ENCODE results near the gene HOXD3. TPM values are rescaled to one million over a fixed set of nuclear protein-coding genes. Genes with fewer than 3 reads are reported as not detected.

HOXD3 gene
- total and polyA plus RNA-seq, 5 experiments from 2014 or later = not detected

- no peak overlapping the region for H3K27ac Mint-ChIP-seq
- peaks cover 4 to 18% (median 11%) of the 10 kb centered on the region in 4 donors for H3K4me1 Mint-ChIP-seq
- no peak for ATAC-seq
- H3K4me3 Mint-ChIP-seq = no peak overlapping the region
- no peak for DNase-seq
- POLR2A ChIA-PET = no interaction called here
- peaks cover 0 to 7% (median 0%) of the 10 kb centered on the region in 9 donors for H3K9me3 Mint-ChIP-seq
- H3K27me3 Mint-ChIP-seq = peaks cover 56 to 96% (median 79%) of the 10 kb centered on the region in 5 donors
- H3K36me3 Mint-ChIP-seq = no peaks in the 10 kb centered on the region
Measured at GRCh38 chr2:176148751-176149421, 8.2 kb upstream of the HOXD3 start.

GRCh38 chr2:176149481-176149938 lies 7.6 kb upstream of the HOXD3 start:
- H3K4me1 Mint-ChIP-seq = peaks cover 4 to 18% (median 11%) of the 10 kb centered on the region in 4 donors
- H3K36me3 Mint-ChIP-seq = no peaks in the 10 kb centered on the region
- H3K9me3 Mint-ChIP-seq = peaks cover 0 to 7% (median 0%) of the 10 kb centered on the region in 9 donors
- ATAC-seq (no peak), DNase-seq (no peak)
- H3K4me3 Mint-ChIP-seq = peak overlapping the region in 1 of 10 donors; percentile 36
- H3K27ac Mint-ChIP-seq = no peak overlapping the region
- POLR2A ChIA-PET = no interaction called here
- H3K27me3 Mint-ChIP-seq = peaks cover 57 to 96% (median 82%) of the 10 kb centered on the region in 5 donors

- Mint-ChIP-seq H3K4me1 (peaks cover 4 to 18% (median 11%) of the 10 kb centered on the region in 4 donors), H3K4me3 (peak overlapping the region in 2 of 10 donors; percentile 29 to 36), H3K9me3 (peaks cover 0 to 7% (median 0%) of the 10 kb centered on the region in 9 donors), H3K27me3 (peaks cover 55 to 96% (median 81%) of the 10 kb centered on the region in 5 donors), H3K36me3 (no peaks in the 10 kb centered on the region), H3K27ac (peak overlapping the region in 1 of 10 donors; percentile 2)
- DNase-seq (no peak), ATAC-seq (no peak)
- POLR2A ChIA-PET = no interaction called here
Measured at GRCh38 chr2:176149939-176150583, 7.0 kb upstream of the HOXD3 start.

GRCh38 chr2:176150584-176151441 lies 6.3 kb upstream of the HOXD3 start:
- H3K27ac Mint-ChIP-seq = peak overlapping the region in 2 of 10 donors; percentile 2 to 76
- no peaks in the 10 kb centered on the region for H3K36me3 Mint-ChIP-seq
- H3K4me1 Mint-ChIP-seq = peaks cover 4 to 18% (median 11%) of the 10 kb centered on the region in 4 donors
- POLR2A ChIA-PET = no interaction called here
- ATAC-seq (no peak), DNase-seq (no peak)
- H3K9me3 Mint-ChIP-seq = peaks cover 0 to 4% (median 0%) of the 10 kb centered on the region in 9 donors
- peak overlapping the region in 2 of 10 donors; percentile 35 to 60 for H3K4me3 Mint-ChIP-seq
- H3K27me3 Mint-ChIP-seq = peaks cover 57 to 96% (median 81%) of the 10 kb centered on the region in 5 donors

GRCh38 chr2:176151442-176152287 lies 5.4 kb upstream of the HOXD3 start, which contains the start of gene HOXD4:
TSS of gene HOXD4 (plus strand) at chr2:176151550. CDS start at chr2:176151634, 84 bp downstream.
- DNase-seq = no peak
- H3K27me3 Mint-ChIP-seq = peaks cover 53 to 96% (median 80%) of the 10 kb centered on the region in 5 donors
- H3K4me3 Mint-ChIP-seq = peak within 1 kb of the TSS in 3 of 10 donors; percentile 35 to 60 (median 54)
- peaks cover 5 to 20% (median 11%) of the 10 kb centered on the region in 4 donors for H3K4me1 Mint-ChIP-seq
- ATAC-seq = no peak
- POLR2A ChIA-PET = no interaction called here
- H3K27ac Mint-ChIP-seq = peak within 1 kb of the TSS in 2 of 10 donors; percentile 2 to 76
- H3K36me3 Mint-ChIP-seq = no peaks in the 10 kb centered on the region
- H3K9me3 Mint-ChIP-seq = peaks cover 0 to 4% (median 0%) of the 10 kb centered on the region in 9 donors

- ATAC-seq (no peak), DNase-seq (no peak)
- Mint-ChIP-seq H3K27me3 (peaks cover 50 to 96% (median 76%) of the 10 kb centered on the region in 5 donors), H3K4me1 (peaks cover 8 to 22% (median 11%) of the 10 kb centered on the region in 4 donors), H3K9me3 (peaks cover 0 to 4% (median 0%) of the 10 kb centered on the region in 9 donors), H3K4me3 (peak overlapping the region in 5 of 10 donors; percentile 4 to 54 (median 24)), H3K27ac (no peak overlapping the region), H3K36me3 (no peaks in the 10 kb centered on the region)
- POLR2A ChIA-PET = no interaction called here
Measured at GRCh38 chr2:176152350-176153181, 4.5 kb upstream of the HOXD3 start.

- no peak for ATAC-seq
- Mint-ChIP-seq H3K36me3 (peaks cover 0 to 5% (median 0%) of the 10 kb centered on the region in 3 donors), H3K9me3 (no peaks in the 10 kb centered on the region), H3K4me1 (peaks cover 12 to 28% (median 16%) of the 10 kb centered on the region in 4 donors), H3K4me3 (no peak overlapping the region), H3K27ac (no peak overlapping the region), H3K27me3 (peaks cover 41 to 88% (median 70%) of the 10 kb centered on the region in 5 donors)
- DNase-seq = no peak
- POLR2A ChIA-PET = no interaction called here
Measured at GRCh38 chr2:176154576-176155252, 2.4 kb upstream of the HOXD3 start.

GRCh38 chr2:176155356-176156044 lies 1.6 kb upstream of the HOXD3 start:
- ATAC-seq = no peak
- DNase-seq = no peak
- Mint-ChIP-seq H3K27ac (no peak overlapping the region), H3K27me3 (peaks cover 35 to 85% (median 68%) of the 10 kb centered on the region in 5 donors), H3K4me3 (no peak overlapping the region), H3K36me3 (peaks cover 0 to 5% (median 0%) of the 10 kb centered on the region in 3 donors), H3K4me1 (peaks cover 9 to 30% (median 14%) of the 10 kb centered on the region in 4 donors), H3K9me3 (no peaks in the 10 kb centered on the region)
- POLR2A ChIA-PET = no interaction called here

GRCh38 chr2:176156301-176156806 lies 753 bp upstream of the HOXD3 start:
- Mint-ChIP-seq H3K4me3 (peak overlapping the region in 1 of 10 donors; percentile 13), H3K9me3 (peaks cover 0 to 2% (median 0%) of the 10 kb centered on the region in 9 donors), H3K27me3 (peaks cover 35 to 85% (median 69%) of the 10 kb centered on the region in 5 donors), H3K27ac (no peak overlapping the region), H3K36me3 (peaks cover 0 to 5% (median 2%) of the 10 kb centered on the region in 3 donors), H3K4me1 (peaks cover 12 to 35% (median 16%) of the 10 kb centered on the region in 4 donors)
- POLR2A ChIA-PET = no interaction called here
- ATAC-seq (no peak), DNase-seq (no peak)

All from naive thymus-derived CD8-positive, alpha-beta T cell (primary cell).